HepG2 (cell line): ENCODE results near the gene PCBP4. TPM values are rescaled to one million over a fixed set of nuclear protein-coding genes. Genes with fewer than 3 reads are reported as not detected.

ENCODE experiments used
- ATAC-seq: fragments of 200-7000 bp; cut with Tn5 transposase; 3 replicates; pipeline ENCODE4 v1.9.1; 2020; ENCODE audit warnings: mild to moderate bottlenecking, moderate library complexity
- BruUV-seq: library from RNA; stranded (reverse); fragments of 400-500 nt; replicated peaks from 2 replicates; lab custom pipeline; 2021; lab: Mats Ljungman, UMichigan
- CTCF ChIA-PET: fragments of 300-600 bp; formaldehyde crosslinking; extraction: SDS; loops from one replicate; lab custom pipeline; 2021; ENCODE audit warnings: low total read pairs, inconsistent platforms, low intra/inter-chr PET ratio; lab: Yijun Ruan, JAX
- POLR2A ChIA-PET: fragments of 350-600 bp; sonication (Branson Sonifier 250); formaldehyde crosslinking; loops from one replicate; lab custom pipeline; 2020; ENCODE audit warnings: antibody characterized with exemption, inconsistent platforms; lab: Yijun Ruan, JAX
- DNase-seq: peaks from one replicate; pipeline ENCODE4 v3.0.0-alpha.2; 2015; ENCODE audit warnings: low spot score
- FAIRE-seq: peaks from 3 replicates; lab custom pipeline; 2011; peaks lifted over from hg19 to GRCh38; lab: Jason Lieb, UNC
- H2AFZ ChIP-seq: one replicate; pipeline ENCODE4 v1.6.1; 2011; ENCODE audit warnings: low read length, inconsistent platforms
- H3K27ac ChIP-seq: fragments of 300-600 bp; 3 replicates; pipeline ENCODE4 v1.8.0; 2011; ENCODE audit warnings: mixed run types, mild to moderate bottlenecking, mixed read lengths, low read length, inconsistent platforms; ENCODE audit not compliant: insufficient read depth; ENCODE audit errors: extremely low read length
- H3K27me3 ChIP-seq, 2 experiments: fragments of 200-600 bp in 1 of 2; 2 replicates in 1 of 2; 3 replicates in 1 of 2; pipeline versions ENCODE4 v1.6.0 to v1.8.0; 2011; ENCODE audit warnings: low read length in 2 of 2, mild to moderate bottlenecking in 2 of 2, moderate library complexity in 2 of 2, inconsistent platforms in 1 of 2; ENCODE audit not compliant: insufficient read depth in 2 of 2, control insufficient read depth in 1 of 2
- H3K36me3 ChIP-seq, 2 experiments: fragments of 200-600 bp in 1 of 2; replicated peaks in 1 of 2; 2 replicates in 1 of 2; 3 replicates in 1 of 2; pipeline versions ENCODE4 v1.5.1 to v1.8.0; 2011; ENCODE audit warnings: low read length in 2 of 2, inconsistent platforms in 1 of 2; ENCODE audit not compliant: insufficient read depth in 2 of 2, control insufficient read depth in 1 of 2
- H3K4me1 ChIP-seq: 2 replicates; pipeline ENCODE4 v1.5.1; 2012; ENCODE audit warnings: low read length, inconsistent platforms; ENCODE audit not compliant: insufficient read depth
- H3K4me2 ChIP-seq: 2 replicates; pipeline ENCODE4 v1.6.0; 2011; ENCODE audit warnings: low read depth, low read length, inconsistent platforms
- H3K4me3 ChIP-seq, 3 experiments: fragments of 200-600 bp in 1 of 3; sonication (generic), shearing (Covaris generic) in 1 of 3; replicated peaks in 1 of 3; 2 replicates each; pipeline ENCODE4 v1.5.1; 2011 to 2016; ENCODE audit warnings: low read length in 3 of 3, inconsistent platforms in 2 of 3, low read depth in 2 of 3, mild to moderate bottlenecking in 2 of 3, control low read depth in 1 of 3, mixed read lengths in 1 of 3; ENCODE audit not compliant: insufficient read depth in 1 of 3
- H3K79me2 ChIP-seq: one replicate; pipeline ENCODE4 v1.6.1; 2011; ENCODE audit warnings: low read length, inconsistent platforms; ENCODE audit not compliant: insufficient read depth
- H3K9ac ChIP-seq: 2 replicates; pipeline ENCODE4 v1.6.0; 2011; ENCODE audit warnings: mild to moderate bottlenecking, low read depth, low read length, inconsistent platforms; ENCODE audit not compliant: insufficient read depth
- H3K9me3 ChIP-seq: 2 replicates; pipeline ENCODE4 v1.5.1; 2012; ENCODE audit warnings: mild to moderate bottlenecking, low read length
- H4K20me1 ChIP-seq: 2 replicates; pipeline ENCODE4 v1.6.0; 2011; ENCODE audit warnings: inconsistent platforms, mild to moderate bottlenecking, low read length, moderate library complexity; ENCODE audit not compliant: insufficient read depth
- CHD4 ChIP-seq: fragments of 200-600 bp; sonication (generic); IDR thresholded peaks from 2 replicates; pipeline ENCODE4 v1.7.0; 2017; ENCODE audit warnings: mild to moderate bottlenecking, low read length, borderline replicate concordance
- E2F2 ChIP-seq: sonication (generic); formaldehyde crosslinking; IDR thresholded peaks from 2 replicates; pipeline ENCODE4 v1.4.0; 2020; ENCODE audit warnings: missing genetic modification reagents, borderline replicate concordance
- ELF3 ChIP-seq: IDR thresholded peaks from 2 replicates; pipeline ENCODE4 v1.6.1; 2016; ENCODE audit warnings: missing genetic modification reagents, missing compliant biosample characterization
- FOXJ3 ChIP-seq: sonication (generic); formaldehyde crosslinking; IDR thresholded peaks from 2 replicates; pipeline ENCODE4 v1.4.0; 2020; ENCODE audit warnings: missing genetic modification reagents, mild to moderate bottlenecking, borderline replicate concordance
- KDM1A ChIP-seq: IDR thresholded peaks from 2 replicates; pipeline ENCODE4 v1.6.1; 2016; ENCODE audit warnings: missing compliant biosample characterization
- MNT ChIP-seq: fragments of 450-650 bp; IDR thresholded peaks from 2 replicates; pipeline ENCODE4 v1.6.1; 2016
- SMAD9 ChIP-seq: sonication (generic); formaldehyde crosslinking; IDR thresholded peaks from 2 replicates; pipeline ENCODE4 v1.5.1; 2020; ENCODE audit warnings: mild to moderate bottlenecking, missing genetic modification reagents
- SNAPC4 ChIP-seq: sonication (generic); formaldehyde crosslinking; IDR thresholded peaks from 2 replicates; pipeline ENCODE4 v1.4.0; 2020; ENCODE audit warnings: mild to moderate bottlenecking, missing genetic modification reagents
- XBP1 ChIP-seq: sonication (generic); formaldehyde crosslinking; IDR thresholded peaks from 2 replicates; pipeline ENCODE4 v1.5.0; 2020; ENCODE audit warnings: missing genetic modification reagents
- ZBTB38 ChIP-seq: sonication (generic); formaldehyde crosslinking; IDR thresholded peaks from 2 replicates; pipeline ENCODE4 v1.5.1; 2020; ENCODE audit warnings: mild to moderate bottlenecking, missing genetic modification reagents
- ZMYM4 ChIP-seq: sonication (generic); formaldehyde crosslinking; IDR thresholded peaks from 2 replicates; pipeline ENCODE4 v1.8.1; 2023; ENCODE audit warnings: mild to moderate bottlenecking, missing genetic modification reagents
- ZNF225 ChIP-seq: sonication (generic); formaldehyde crosslinking; IDR thresholded peaks from 2 replicates; pipeline ENCODE4 v1.4.0; 2020; ENCODE audit warnings: mild to moderate bottlenecking, missing genetic modification reagents
- ZNF333 ChIP-seq: sonication (generic); formaldehyde crosslinking; IDR thresholded peaks from 2 replicates; pipeline ENCODE4 v1.4.0; 2020; ENCODE audit warnings: mild to moderate bottlenecking, missing genetic modification reagents, borderline replicate concordance
- ZNF468 ChIP-seq: sonication (generic); formaldehyde crosslinking; IDR thresholded peaks from 2 replicates; pipeline ENCODE4 v1.8.0; 2022; ENCODE audit warnings: mild to moderate bottlenecking, moderate library complexity, missing genetic modification reagents
- ZNF891 ChIP-seq: sonication (generic); formaldehyde crosslinking; IDR thresholded peaks from 2 replicates; pipeline ENCODE4 v1.5.0; 2020; ENCODE audit warnings: mild to moderate bottlenecking, missing genetic modification reagents
- WGBS: methylation state at CpG from one replicate; pipeline ENCODE4 v1.1.6; 2017; ENCODE audit warnings: low lambda C conversion rate; 5-methylcytosine and 5-hydroxymethylcytosine counted together
- in situ Hi-C: cut with HindIII; loops from 2 replicates; pipeline ENCODE4 v1.10.0; 2017; ENCODE audit warnings: low pct_unique_long_range_greater_than_20kb; ENCODE audit not compliant: extremely low pct_ligation_motif_present
- intact Hi-C: fragments of 100-400 bp; cut with micrococcal nuclease; formaldehyde crosslinking; loops from one replicate; pipeline ENCODE4 v1.10.0; 2022; ENCODE audit not compliant: unreplicated experiment
- polyA plus RNA-seq, 8 experiments: library from polyadenylated mRNA; depleted of rRNA in 3 of 8; stranded (reverse) in 7 of 8; unstranded in 1 of 8; fragments of >200 nt; fragmentation: Illumina TruSeq in 4 of 8; extraction: Trizol in 4 of 8; gene quantifications; 2 replicates each; pipeline versions ENCODE4 v1.2.1 to v1.2.3, GENCODE V29; 2011 to 2016; ENCODE audit warnings: low read depth in 4 of 8, missing spikeins in 1 of 8, mixed read lengths in 1 of 8; ENCODE audit not compliant: insufficient read depth in 1 of 8
- total RNA-seq, 5 experiments: library from RNA; depleted of rRNA; stranded (reverse); fragments of >200 nt; fragmentation: Illumina TruSeq; extraction: Trizol; gene quantifications; 2 replicates each; pipeline ENCODE4 v1.2.3, GENCODE V29; 2016; ENCODE audit warnings: low read depth in 1 of 5

Gene PCBP4
- total and polyA plus RNA-seq, 2 of the 13 experiments (the other 11 are each of a cell fraction or from before 2014, with no cell fraction given): 36.8 to 51.3 TPM

- H4K20me1 ChIP-seq: no peaks in the 10 kb centered on the region
- H2AFZ ChIP-seq: no peak overlapping the region
- ChIA-PET POLR2A (no interaction called here), CTCF (no interaction called here)
- H3K4me1 ChIP-seq: no peaks in the 10 kb centered on the region
- in situ Hi-C loops (no loop called here), intact Hi-C loops (no loop called here)
- no peaks in the 10 kb centered on the region; a peak in 1 of 5 replicates for H3K36me3 ChIP-seq
- no peak overlapping the region for H3K4me2 ChIP-seq
- FAIRE-seq: no peak
- BruUV-seq: no TSS peak
- no peaks in the 10 kb centered on the region for H3K9me3 ChIP-seq
- H3K27me3 ChIP-seq: no peaks in the 10 kb centered on the region; a peak in 1 of 5 replicates
- H3K79me2 ChIP-seq: no peaks in the 10 kb centered on the region
- no peak for DNase-seq
- no peak overlapping the region for H3K4me3 ChIP-seq
- no peak overlapping the region for H3K9ac ChIP-seq
- ATAC-seq: no peak
- 45% methylated on average over 5 of the region's 5 CpGs for WGBS
- no peak overlapping the region for H3K27ac ChIP-seq
- TF ChIP-seq ZNF333 (CRISPR knock-in tag): no peak
- TF ChIP-seq CHD4: no peak
- TF ChIP-seq ZNF891 (CRISPR knock-in tag): no peak
- TF ChIP-seq ZBTB38 (CRISPR knock-in tag): no peak
- TF ChIP-seq ELF3: no peak
- no peak for TF ChIP-seq E2F2
- no peak for TF ChIP-seq XBP1
- TF ChIP-seq FOXJ3 (CRISPR knock-in tag): no peak
- no peak for TF ChIP-seq SMAD9 (CRISPR knock-in tag)
- TF ChIP-seq MNT: no peak
- TF ChIP-seq SNAPC4 (CRISPR knock-in tag): no peak
- no peak for TF ChIP-seq ZNF225 (CRISPR knock-in tag)
- TF ChIP-seq ZMYM4 (CRISPR knock-in tag): no peak
- no peak for TF ChIP-seq ZNF468
- no peak for TF ChIP-seq KDM1A
Observed at GRCh38 chr3:51927061-51927977, 39.9 kb downstream of the PCBP4 start.
